Right ventricle myocardium inferior (tissue), 1 donor: ENCODE measurements around the gene FGG. TPM values are rescaled to one million over a fixed set of nuclear protein-coding genes. Genes with fewer than 3 reads are reported as not detected.
"Not testable (repeated sequence)": the region's sequence is repeated elsewhere in the genome, so short reads cannot be mapped to it uniquely, and the experiment has no call there.

ENCODE experiments used
- ATAC-seq: fragments of 200-7000 bp; cut with Tn5 transposase; one replicate; pipeline ENCODE4 v1.9.1; 2020; ENCODE audit warnings: mild to moderate bottlenecking, moderate library complexity
- DNase-seq: peaks from one replicate; pipeline ENCODE4 v3.0.0; 2021; ENCODE audit errors: missing footprints
- intact Hi-C: fragments of 100-400 bp; cut with DNase I; formaldehyde crosslinking; loops from one replicate; pipeline ENCODE4 v1.11.0; 2022
- total RNA-seq: library from RNA; stranded (reverse); fragmentation: NEBNext Ultra II Directional; extraction: Animal tissue kit (Norgen Biotek cat#: 25700); gene quantifications from one replicate; pipeline ENCODE4 v1.2.1, GENCODE V29; 2021
- donor health status: DM: no; HTN: yes; CAD: no; lungs with severe emphysema.

Gene FGG
- total RNA-seq, 1 donor from 2014 or later, result not detected

- intact Hi-C loops, result no loop called here
- no peak for DNase-seq
- ATAC-seq, result no peak
Measured at GRCh38 chr4:154616287-154616686, 3.8 kb upstream of the FGG start.

DNA sequence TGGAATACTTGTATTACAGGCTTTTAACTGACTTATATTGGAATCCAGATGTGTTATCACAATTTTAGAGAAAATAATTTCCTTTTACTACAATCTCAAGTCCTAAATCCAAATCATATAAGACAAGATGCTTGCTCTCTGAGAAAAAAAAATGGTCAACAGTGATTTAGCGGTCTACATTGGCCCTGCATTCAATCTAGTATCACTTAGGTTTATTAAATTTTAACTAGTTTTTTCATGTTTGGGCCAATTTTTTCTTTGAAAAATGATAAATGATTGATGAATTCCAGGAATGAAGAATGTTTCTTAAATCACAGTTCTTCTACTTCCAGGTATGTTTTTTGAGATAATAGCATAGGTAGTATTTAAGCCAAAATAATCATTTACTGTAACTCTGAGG, 2.8 kb upstream of the FGG start:
- DNase-seq (no peak), ATAC-seq (no peak)
- intact Hi-C loops, result no loop called here

DNA sequence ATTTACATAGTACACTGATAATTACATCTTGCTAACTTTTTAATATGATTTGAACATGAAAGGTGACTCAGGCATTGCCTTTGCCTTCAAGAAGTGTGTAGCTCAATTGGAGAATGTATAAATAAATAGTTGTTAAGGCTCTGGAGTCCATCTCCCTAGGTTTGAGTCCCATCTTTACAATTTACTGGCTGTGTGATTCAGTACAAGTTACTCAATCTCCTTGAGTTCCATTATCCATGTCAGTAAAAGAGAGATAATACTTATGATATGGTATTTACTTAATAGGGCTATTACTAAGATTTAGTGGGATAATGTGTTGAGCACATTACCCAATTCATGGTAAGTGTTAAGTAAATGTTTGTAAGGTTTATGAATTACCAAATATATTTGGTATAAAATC, 1.9 kb upstream of the FGG start:
- intact Hi-C loops, result no loop called here
- no peak for ATAC-seq
- DNase-seq, result no peak

DNA sequence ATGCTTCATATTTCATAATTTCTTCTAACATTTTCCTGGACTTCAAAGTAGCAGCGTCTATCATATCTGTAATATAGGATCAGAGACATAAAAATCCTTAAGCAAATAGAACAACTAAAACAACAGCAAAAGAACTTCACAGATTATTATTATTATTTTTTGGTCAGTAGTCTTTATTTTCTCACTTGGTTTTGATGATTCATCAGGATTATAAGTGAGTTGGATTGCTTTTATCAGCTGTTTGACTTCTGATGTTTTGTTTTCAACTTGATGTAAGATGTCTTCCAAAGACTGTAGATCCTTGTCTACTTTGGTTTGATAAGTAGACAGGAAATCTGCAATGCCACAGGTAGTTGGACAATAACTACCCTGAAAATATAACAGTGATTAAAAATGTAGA, 623 bp downstream of the FGG start:
- intact Hi-C loops, result no loop called here
- DNase-seq, result no peak
- no peak for ATAC-seq

DNA sequence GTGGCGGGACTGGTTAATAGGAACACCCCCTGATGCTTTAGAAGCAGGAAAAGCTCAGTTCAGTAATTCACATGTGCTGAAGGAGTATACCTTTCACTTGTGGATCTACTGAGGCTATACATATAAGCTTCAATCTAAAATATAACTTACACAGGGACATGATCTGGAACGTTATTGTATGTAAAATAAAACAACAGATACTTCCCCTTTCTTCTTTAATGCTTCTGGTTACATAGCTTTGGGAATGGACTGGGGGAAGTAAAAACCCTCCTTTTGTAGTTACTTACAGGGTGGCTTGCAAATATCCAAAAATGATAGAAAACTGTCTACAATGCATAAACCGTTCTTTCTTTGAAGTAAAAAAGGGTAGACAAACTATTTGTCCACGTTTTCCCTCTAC, 1.9 kb downstream of the FGG start:
- no peak for DNase-seq
- ATAC-seq, result no peak
- intact Hi-C loops, result no loop called here

DNA sequence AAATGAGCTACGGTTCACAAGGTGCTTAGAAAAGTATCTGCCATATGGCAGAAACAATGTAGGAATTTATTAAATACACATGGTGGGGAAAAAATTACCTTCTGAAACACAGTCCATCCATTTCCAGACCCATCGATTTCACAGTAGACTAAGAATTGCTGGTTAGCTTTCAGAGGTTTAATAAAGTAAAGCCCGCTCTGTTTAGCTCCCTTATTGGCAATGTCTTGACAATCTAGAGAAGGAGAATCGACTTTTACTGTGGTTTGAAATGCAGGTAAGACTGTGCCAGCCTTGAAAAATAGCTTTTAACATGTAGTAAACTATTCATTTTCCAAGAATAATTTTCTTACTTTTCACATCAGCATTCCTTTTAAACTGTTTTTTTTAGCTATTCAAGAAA, 2.9 kb downstream of the FGG start:
- DNase-seq, result no peak
- ATAC-seq, result no peak
- intact Hi-C loops, result no loop called here

DNA sequence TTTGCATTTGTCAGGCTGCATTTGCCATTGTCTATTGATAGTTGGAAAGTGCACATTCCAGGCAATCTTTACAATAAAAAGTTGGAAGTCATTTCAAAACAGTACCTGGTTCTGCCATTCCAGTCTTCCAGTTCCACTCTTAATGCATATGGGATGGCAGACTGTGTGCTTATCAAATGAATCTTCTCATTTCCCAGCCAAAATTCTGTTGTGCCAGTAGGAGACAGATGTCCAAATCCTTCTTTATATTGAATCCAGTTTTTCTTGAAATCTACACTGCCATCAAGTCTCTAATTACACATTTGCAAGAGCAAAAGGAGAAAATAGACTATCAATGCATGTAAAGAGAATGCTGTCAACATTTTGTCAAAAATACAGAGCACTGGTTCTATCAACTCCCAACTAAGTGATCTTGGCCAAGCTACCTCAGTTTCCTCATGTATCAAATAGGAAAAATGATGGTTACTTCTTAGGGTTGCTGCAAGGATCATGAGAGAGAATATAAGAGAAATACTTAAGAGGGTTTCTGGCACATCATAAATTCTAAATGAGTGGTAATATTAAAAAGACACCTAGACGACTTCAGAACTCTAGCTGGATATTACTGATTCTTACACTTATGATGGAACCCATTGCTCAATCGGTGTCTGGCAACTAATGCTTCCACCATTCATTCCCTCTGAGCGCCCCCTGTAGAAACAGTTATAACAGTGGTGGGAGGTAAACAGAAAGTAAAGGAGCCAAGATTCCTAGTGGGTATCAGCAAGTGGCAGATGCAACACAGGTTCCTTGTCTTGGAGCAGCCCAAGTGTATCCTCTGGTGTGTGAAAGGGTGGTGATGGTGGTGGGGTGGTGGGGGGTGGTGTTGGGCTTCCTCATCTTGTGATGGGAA, 3.8 kb downstream of the FGG start:
- intact Hi-C loops, result no loop called here
- ATAC-seq, result no peak
- no peak for DNase-seq

DNA sequence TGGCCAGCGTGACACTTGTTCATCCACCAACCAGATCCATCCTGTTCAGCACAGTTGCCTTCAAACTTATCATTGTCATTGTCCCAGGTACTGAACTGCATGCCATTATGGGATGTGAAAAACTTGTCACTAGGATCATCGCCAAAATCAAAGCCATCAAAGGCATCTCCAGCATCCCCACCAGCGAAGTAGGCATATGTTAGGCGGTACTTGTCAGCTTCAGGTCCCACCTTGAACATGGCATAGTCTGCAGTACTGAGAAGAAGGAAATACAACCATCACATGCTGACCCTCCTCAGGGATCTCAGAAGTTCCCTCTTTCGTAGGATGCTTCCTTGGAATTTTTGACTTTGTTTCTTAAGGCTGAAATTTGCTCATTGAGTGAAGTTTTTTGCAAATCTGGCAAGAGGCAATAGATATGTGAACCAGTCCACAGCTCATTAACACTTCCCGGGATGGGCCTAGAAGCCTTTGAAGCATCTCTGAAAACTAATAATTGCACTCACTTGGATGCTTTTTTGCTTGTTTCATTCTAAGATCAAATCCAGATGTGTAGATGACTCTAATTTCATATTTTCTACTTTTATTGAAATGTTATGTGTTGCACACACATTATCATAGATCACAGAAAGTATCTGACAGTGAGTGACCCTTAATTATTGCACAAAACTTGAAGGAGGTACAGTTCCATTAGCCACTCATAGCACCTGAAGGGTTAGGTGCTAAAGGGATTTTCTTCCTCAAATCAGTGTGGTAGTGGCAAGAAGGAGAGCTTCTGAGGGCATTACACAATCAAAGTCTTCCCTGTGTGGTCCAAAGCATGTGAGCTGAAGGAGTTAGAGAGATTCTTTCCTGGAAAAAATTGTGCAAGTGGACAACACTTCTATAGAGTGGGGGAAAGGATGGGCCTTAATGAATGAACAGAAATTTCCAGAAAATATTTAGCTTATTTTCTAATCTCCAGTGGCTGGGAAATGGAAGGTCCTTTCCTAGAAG, 5.4 kb downstream of the FGG start:
- DNase-seq (no peak), ATAC-seq (no peak)
- intact Hi-C loops, result no loop called here

GRCh38 chr4:154604696-154605200, 7.7 kb downstream of the FGG start:
- DNase-seq, result no peak
- intact Hi-C loops, result no loop called here
- no peak for ATAC-seq

DNA sequence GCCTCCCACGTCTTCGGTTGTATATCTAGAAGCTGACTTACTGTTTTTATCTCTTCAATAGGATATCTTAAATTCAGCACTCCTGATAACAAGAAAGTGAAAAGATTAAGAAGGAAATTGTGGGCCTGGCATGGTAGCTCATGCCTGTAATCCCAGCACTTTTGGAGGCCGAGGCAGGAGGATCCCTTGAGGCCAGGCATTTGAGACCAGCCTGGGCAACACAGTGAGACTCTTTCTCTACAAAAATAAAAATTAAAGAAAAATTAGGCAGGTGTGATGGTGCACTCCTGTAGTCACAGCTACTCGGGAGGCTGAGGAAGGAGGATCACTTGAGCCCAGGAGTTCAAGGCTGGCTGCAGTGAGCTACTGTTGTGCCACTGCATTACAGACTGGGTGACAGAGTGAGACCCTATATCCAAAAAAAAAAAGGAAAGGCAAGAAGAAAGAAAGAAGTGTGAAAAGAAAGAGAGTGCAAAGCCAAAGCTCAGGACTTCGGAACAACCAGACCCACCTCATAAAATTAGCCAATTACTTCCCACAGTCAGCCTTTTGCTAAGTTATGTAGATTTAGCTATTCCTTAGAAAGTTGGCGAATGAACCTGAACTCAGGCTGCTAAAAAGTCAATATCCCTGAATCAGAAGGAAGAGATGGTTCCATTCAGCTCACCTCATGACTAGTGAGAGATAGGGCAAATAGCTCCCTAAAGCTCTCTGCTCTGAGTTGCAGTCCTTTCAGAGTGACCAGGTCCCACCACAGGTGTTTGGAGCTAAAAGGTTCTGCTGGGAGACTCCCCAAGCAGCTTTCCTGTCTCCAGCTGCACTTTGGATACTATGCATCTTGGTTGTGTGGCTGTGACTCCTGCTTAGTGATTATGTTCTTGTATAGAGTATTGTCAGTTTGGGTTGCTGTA, 9.2 kb downstream of the FGG start:
- intact Hi-C loops, result no loop called here
- no peak for DNase-seq
- ATAC-seq, result no peak

DNA sequence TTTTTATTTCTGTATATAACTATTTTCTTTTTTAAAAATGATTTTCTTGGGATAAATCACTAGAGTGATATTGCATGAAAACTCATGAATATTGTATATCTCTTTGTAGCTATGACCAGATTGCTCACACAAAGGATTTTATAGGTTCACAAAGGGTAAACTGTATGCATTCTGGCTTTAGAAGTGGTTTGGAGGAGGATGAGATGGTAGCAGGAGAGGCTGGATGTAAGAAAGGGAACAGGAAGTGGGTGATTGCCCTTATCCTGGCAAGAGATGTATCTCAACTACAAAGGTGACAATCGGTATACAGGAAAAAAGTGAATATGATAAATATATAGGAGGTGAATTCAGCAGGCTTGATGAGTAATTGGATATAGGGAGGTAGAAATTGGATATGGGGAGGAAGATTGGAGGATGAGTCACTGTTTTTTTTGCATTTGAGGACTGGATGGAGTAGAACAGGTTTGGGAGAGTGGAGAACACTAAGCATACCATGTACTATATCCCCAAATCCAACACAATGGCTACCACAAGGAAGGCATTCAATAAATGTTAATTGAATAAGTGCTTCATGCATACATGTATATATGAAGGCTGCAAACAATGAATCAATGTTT, 9.9 kb downstream of the FGG start:
- DNase-seq, result no peak
- no peak for ATAC-seq
- intact Hi-C loops, result no loop called here

GRCh38 chr4:154597798-154598774, 14.4 kb downstream of the FGG start:
- no peak for DNase-seq
- ATAC-seq, result no peak
- intact Hi-C loops, result no loop called here

GRCh38 chr4:154597281-154597680, 15.2 kb downstream of the FGG start:
- ATAC-seq, intact Hi-C loops, DNase-seq: not testable (repeated sequence)

DNA sequence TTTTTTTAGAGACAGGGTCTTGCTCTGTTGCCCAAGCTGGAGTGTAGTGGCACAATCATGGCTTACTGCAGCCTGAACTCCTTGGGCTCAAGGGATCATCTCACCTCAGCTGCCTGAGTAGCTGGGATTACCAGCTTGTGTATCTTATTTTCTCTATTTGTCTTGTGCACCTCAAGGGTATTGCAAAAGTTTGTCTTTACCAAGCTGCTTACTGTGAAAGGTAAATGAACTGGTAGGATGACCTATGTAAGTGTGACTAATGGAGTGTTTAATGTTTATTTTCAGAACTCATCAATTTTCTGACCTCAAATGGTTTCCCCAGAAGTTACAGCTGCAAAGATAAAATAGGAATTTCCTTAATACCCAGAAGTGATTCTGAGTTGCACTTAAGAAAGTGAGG, 16.6 kb downstream of the FGG start:
- ATAC-seq, result no peak
- intact Hi-C loops, result no loop called here
- DNase-seq, result no peak

- DNase-seq, ATAC-seq, intact Hi-C loops: not testable (repeated sequence)
Measured at GRCh38 chr4:154594343-154594742, 18.1 kb downstream of the FGG start.

- DNase-seq (no peak), ATAC-seq (no peak)
- intact Hi-C loops, result no loop called here
Measured at GRCh38 chr4:154593868-154594267, 18.6 kb downstream of the FGG start.

GRCh38 chr4:154591890-154592289, 20.6 kb downstream of the FGG start:
- ATAC-seq, result no peak
- intact Hi-C loops, result no loop called here
- no peak for DNase-seq
